Cardiac fibroblast (primary cell): ENCODE measurements around the gene AGRN.
A peak's percentile ranks its signal among the peaks of the same experiment; 100 is the strongest.

ENCODE experiments used
- DNase-seq, 2 donors: peaks; one replicate each; pipeline versions ENCODE4 v3.0.0 to v3.0.0-alpha.2; 2010; ENCODE audit warnings: low read depth in 2 of 2
- H3K4me3 ChIP-seq, 2 donors: replicated peaks in 1 of 2; 1 replicate in 1 of 2; 2 replicates in 1 of 2; pipeline ENCODE4 v1.5.1; 2011; ENCODE audit warnings: low read depth in 2 of 2, low read length in 2 of 2, mild to moderate bottlenecking in 2 of 2, moderate library complexity in 1 of 2
- CTCF ChIP-seq: IDR thresholded peaks from one replicate; pipeline ENCODE4 v1.5.1; 2011; ENCODE audit warnings: low read depth, mild to moderate bottlenecking, low read length, inconsistent platforms

AGRN gene

GRCh38 chr1:997993-998744 is 21.8 kb upstream of the AGRN start:
- TF ChIP-seq CTCF, result no peak
- H3K4me3 ChIP-seq, result peak overlapping the region in 1 of 2 donors; percentile 26
- DNase-seq, result no peak

- DNase-seq, result peak; percentile 37 to 52
- peak overlapping the region; percentile 34 to 50 for H3K4me3 ChIP-seq
- no peak for TF ChIP-seq CTCF
Observed at GRCh38 chr1:998745-998994, 21.2 kb upstream of the AGRN start.

- no peak for TF ChIP-seq CTCF
- no peak for DNase-seq
- H3K4me3 ChIP-seq, result peak overlapping the region; percentile 49 to 50
Observed at GRCh38 chr1:998995-999724, 20.8 kb upstream of the AGRN start.

GRCh38 chr1:999725-1000356 is 20.1 kb upstream of the AGRN start, which contains the start of gene HES4:
HES4 (minus strand) TSS chr1:1000097; CDS start chr1:999973, 124 bp downstream.
- H3K4me3 ChIP-seq, result peak within 1 kb of the TSS; percentile 64 to 68
- DNase-seq, result peak; percentile 93 to 97
- TF ChIP-seq CTCF, result no peak

- peak; percentile 85 to 94 for DNase-seq
Observed at GRCh38 chr1:1000357-1001056, 19.4 kb upstream of the AGRN start.

More at GRCh38 chr1:1000357-1001056, 19.4 kb upstream of the AGRN start:
- H3K4me3 ChIP-seq, result peak overlapping the region; percentile 64 to 68
- no peak for TF ChIP-seq CTCF
